ENCODE data around the gene SLC22A23.

GRCh38 chr6:3388786-3389185, 68.1 kb downstream of the SLC22A23 start:
- TF ChIP-seq, protein P1, sequence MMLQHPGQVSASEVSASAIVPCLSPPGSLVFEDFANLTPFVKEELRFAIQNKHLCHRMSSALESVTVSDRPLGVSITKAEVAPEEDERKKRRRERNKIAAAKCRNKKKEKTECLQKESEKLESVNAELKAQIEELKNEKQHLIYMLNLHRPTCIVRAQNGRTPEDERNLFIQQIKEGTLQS (IDR thresholded peaks at IDR 0.05): no peak
- TF ChIP-seq, protein P2, sequence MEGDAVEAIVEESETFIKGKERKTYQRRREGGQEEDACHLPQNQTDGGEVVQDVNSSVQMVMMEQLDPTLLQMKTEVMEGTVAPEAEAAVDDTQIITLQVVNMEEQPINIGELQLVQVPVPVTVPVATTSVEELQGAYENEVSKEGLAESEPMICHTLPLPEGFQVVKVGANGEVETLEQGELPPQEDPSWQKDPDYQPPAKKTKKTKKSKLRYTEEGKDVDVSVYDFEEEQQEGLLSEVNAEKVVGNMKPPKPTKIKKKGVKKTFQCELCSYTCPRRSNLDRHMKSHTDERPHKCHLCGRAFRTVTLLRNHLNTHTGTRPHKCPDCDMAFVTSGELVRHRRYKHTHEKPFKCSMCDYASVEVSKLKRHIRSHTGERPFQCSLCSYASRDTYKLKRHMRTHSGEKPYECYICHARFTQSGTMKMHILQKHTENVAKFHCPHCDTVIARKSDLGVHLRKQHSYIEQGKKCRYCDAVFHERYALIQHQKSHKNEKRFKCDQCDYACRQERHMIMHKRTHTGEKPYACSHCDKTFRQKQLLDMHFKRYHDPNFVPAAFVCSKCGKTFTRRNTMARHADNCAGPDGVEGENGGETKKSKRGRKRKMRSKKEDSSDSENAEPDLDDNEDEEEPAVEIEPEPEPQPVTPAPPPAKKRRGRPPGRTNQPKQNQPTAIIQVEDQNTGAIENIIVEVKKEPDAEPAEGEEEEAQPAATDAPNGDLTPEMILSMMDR (IDR thresholded peaks at IDR 0.05; ENCODE audit: low read depth, low read length, missing input control): no peak
- TF ChIP-seq MAX (IDR thresholded peaks at IDR 0.05) (no peak), EGR1 (IDR thresholded peaks at IDR 0.05; ENCODE audit: low read depth in 2 of 2) (no peak), RAD21 (IDR thresholded peaks at IDR 0.05) (no peak), TAF1 (conservative IDR thresholded peaks at IDR 0.05) (no peak), FOXA1 (IDR thresholded peaks at IDR 0.05) (no peak), SP1 (IDR thresholded peaks at IDR 0.05) (no peak), REST (IDR thresholded peaks at IDR 0.05) (no peak), YY1 (IDR thresholded peaks at IDR 0.05) (no peak)
- TF ChIP-seq, protein P3, sequence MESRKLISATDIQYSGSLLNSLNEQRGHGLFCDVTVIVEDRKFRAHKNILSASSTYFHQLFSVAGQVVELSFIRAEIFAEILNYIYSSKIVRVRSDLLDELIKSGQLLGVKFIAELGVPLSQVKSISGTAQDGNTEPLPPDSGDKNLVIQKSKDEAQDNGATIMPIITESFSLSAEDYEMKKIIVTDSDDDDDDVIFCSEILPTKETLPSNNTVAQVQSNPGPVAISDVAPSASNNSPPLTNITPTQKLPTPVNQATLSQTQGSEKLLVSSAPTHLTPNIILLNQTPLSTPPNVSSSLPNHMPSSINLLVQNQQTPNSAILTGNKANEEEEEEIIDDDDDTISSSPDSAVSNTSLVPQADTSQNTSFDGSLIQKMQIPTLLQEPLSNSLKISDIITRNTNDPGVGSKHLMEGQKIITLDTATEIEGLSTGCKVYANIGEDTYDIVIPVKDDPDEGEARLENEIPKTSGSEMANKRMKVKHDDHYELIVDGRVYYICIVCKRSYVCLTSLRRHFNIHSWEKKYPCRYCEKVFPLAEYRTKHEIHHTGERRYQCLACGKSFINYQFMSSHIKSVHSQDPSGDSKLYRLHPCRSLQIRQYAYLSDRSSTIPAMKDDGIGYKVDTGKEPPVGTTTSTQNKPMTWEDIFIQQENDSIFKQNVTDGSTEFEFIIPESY (IDR thresholded peaks at IDR 0.05): no peak
